Measurements from ENCODE around the gene ACBD4.

ACBD4 gene

DNA sequence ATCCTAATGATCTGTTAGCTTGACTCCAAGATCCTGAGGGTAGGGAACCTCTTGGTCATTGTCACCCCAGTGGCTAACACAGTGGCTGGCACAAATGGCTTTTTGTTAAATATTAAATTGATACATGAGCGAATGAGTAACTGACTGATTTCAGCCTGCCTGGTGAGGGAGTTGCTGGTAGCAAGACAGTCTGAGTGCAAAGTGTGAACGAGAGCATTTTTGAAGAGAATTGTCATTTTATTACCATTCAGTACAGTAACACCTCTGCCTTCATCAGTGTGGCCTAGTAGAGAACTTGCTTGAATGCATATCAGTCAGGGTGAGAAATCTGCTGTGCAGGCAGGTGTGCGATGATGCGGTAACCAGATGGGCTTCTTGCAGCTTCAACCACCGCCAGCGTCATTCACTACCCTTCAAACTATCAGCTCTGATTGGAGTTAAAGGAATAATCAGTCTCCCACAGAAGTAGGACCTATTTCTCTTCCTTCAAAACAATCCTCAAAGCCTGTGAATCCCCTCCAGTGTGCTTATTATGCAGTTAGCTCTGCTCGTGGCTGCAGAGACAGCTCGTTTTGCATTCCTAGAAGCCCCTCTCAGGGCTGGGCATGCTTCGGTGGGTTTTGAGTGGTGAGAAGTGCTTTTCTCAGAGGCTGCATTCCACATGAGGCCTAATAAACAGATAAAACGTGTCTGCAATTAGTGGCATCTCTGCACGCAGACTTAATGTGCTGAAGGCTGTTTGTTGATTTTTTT lies 55.2 kb downstream of the ACBD4 start:
- no peak for DNase-seq
- TF ChIP-seq, protein P1, sequence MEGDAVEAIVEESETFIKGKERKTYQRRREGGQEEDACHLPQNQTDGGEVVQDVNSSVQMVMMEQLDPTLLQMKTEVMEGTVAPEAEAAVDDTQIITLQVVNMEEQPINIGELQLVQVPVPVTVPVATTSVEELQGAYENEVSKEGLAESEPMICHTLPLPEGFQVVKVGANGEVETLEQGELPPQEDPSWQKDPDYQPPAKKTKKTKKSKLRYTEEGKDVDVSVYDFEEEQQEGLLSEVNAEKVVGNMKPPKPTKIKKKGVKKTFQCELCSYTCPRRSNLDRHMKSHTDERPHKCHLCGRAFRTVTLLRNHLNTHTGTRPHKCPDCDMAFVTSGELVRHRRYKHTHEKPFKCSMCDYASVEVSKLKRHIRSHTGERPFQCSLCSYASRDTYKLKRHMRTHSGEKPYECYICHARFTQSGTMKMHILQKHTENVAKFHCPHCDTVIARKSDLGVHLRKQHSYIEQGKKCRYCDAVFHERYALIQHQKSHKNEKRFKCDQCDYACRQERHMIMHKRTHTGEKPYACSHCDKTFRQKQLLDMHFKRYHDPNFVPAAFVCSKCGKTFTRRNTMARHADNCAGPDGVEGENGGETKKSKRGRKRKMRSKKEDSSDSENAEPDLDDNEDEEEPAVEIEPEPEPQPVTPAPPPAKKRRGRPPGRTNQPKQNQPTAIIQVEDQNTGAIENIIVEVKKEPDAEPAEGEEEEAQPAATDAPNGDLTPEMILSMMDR (IDR thresholded peaks at IDR 0.05; ENCODE audit: low read depth, low read length) = no peak
- Histone ChIP-seq H3K36me3 (no peaks in the 10 kb centered on the region), H3K27me3 (ENCODE audit: insufficient read depth, low read depth, severe bottlenecking) (no peaks in the 10 kb centered on the region), H3K9me3 (ENCODE audit: severe bottlenecking) (peaks cover 4% of the 10 kb centered on the region), H3K27ac (no peak overlapping the region), H3K4me3 (ENCODE audit: low read depth, low read length) (no peak overlapping the region)

Data from WERI-Rb-1 (cell line).